GM23338 (cell line): ENCODE data around the gene OLFML2B.

Experiments used
- EZH2 ChIP-seq: fragments of 200-600 bp; sonication (generic); IDR thresholded peaks from one replicate; pipeline ENCODE4 v1.8.0; 2017; ENCODE audit warnings: antibody characterized with exemption, mild to moderate bottlenecking, low read depth; ENCODE audit not compliant: unreplicated experiment
- EZH2phosphoT487 ChIP-seq: fragments of 200-600 bp; sonication (generic); IDR thresholded peaks from one replicate; pipeline ENCODE4 v1.8.1; 2018; ENCODE audit warnings: antibody characterized with exemption; ENCODE audit not compliant: unreplicated experiment
- POLR2AphosphoS5 ChIP-seq: IDR thresholded peaks from 2 replicates; pipeline ENCODE4 v1.6.1; 2016; ENCODE audit warnings: antibody characterized with exemption, low read depth
- TF ChIP-seq, protein P1 (sequence below), 2 experiments: fragments of 200-600 bp in 1 of 2; sonication (generic) in 1 of 2; conservative IDR thresholded peaks; 2 replicates each; pipeline versions ENCODE4 v1.5.1 to v1.6.1; 2016 to 2017; ENCODE audit warnings: antibody characterized with exemption in 2 of 2, low read depth in 2 of 2, mild to moderate bottlenecking in 2 of 2, moderate library complexity in 1 of 2
- TF ChIP-seq, protein P2 (sequence below): IDR thresholded peaks from one replicate; pipeline ENCODE4 v1.6.1; 2018; ENCODE audit warnings: antibody characterized with exemption; ENCODE audit not compliant: unreplicated experiment

DNA sequence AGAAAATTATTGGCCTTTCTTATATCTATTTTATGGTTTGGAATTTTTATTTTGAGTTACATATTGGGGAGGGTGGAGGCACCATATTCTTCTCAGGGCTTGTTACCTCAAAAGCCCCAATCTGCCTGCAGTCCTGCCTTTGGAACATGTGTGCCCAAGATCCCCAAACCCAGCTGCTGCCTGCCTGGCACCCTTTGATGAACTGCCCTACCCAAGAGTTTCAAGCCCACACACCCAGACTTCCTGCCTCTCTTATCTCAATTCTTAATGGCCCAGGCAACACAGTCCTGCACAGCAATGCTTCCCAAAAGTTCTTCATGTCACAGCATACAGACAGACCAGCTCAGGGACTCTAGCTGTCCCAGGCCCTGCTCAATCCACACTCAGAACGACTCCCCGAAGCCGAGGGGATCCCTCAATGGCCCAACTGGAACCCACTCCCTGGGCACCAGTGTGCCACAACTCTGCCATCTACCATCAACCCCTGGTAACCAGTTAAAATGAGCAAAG is 19.2 kb downstream of the OLFML2B start:
- TF ChIP-seq POLR2AphosphoS5 (no peak), EZH2phosphoT487 (no peak), EZH2 (no peak)
- TF ChIP-seq, protein P1, sequence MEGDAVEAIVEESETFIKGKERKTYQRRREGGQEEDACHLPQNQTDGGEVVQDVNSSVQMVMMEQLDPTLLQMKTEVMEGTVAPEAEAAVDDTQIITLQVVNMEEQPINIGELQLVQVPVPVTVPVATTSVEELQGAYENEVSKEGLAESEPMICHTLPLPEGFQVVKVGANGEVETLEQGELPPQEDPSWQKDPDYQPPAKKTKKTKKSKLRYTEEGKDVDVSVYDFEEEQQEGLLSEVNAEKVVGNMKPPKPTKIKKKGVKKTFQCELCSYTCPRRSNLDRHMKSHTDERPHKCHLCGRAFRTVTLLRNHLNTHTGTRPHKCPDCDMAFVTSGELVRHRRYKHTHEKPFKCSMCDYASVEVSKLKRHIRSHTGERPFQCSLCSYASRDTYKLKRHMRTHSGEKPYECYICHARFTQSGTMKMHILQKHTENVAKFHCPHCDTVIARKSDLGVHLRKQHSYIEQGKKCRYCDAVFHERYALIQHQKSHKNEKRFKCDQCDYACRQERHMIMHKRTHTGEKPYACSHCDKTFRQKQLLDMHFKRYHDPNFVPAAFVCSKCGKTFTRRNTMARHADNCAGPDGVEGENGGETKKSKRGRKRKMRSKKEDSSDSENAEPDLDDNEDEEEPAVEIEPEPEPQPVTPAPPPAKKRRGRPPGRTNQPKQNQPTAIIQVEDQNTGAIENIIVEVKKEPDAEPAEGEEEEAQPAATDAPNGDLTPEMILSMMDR (conservative IDR thresholded peaks at IDR 0.05; ENCODE audit: low read depth in 2 of 2) = no peak
- TF ChIP-seq, protein P2, sequence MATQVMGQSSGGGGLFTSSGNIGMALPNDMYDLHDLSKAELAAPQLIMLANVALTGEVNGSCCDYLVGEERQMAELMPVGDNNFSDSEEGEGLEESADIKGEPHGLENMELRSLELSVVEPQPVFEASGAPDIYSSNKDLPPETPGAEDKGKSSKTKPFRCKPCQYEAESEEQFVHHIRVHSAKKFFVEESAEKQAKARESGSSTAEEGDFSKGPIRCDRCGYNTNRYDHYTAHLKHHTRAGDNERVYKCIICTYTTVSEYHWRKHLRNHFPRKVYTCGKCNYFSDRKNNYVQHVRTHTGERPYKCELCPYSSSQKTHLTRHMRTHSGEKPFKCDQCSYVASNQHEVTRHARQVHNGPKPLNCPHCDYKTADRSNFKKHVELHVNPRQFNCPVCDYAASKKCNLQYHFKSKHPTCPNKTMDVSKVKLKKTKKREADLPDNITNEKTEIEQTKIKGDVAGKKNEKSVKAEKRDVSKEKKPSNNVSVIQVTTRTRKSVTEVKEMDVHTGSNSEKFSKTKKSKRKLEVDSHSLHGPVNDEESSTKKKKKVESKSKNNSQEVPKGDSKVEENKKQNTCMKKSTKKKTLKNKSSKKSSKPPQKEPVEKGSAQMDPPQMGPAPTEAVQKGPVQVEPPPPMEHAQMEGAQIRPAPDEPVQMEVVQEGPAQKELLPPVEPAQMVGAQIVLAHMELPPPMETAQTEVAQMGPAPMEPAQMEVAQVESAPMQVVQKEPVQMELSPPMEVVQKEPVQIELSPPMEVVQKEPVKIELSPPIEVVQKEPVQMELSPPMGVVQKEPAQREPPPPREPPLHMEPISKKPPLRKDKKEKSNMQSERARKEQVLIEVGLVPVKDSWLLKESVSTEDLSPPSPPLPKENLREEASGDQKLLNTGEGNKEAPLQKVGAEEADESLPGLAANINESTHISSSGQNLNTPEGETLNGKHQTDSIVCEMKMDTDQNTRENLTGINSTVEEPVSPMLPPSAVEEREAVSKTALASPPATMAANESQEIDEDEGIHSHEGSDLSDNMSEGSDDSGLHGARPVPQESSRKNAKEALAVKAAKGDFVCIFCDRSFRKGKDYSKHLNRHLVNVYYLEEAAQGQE = no peak
